HepG2 (cell line): ENCODE results near the gene KLHL33. TPM values are rescaled to one million over a fixed set of nuclear protein-coding genes. Genes with fewer than 3 reads are reported as not detected.
A peak's percentile ranks its signal among the peaks of the same experiment; 100 is the strongest.

Experiments
- ATAC-seq: fragments of 200-7000 bp; cut with Tn5 transposase; 3 replicates; pipeline ENCODE4 v1.9.1; 2020; ENCODE audit warnings: mild to moderate bottlenecking, moderate library complexity
- BruUV-seq: library from RNA; stranded (reverse); fragments of 400-500 nt; replicated peaks from 2 replicates; lab custom pipeline; 2021; lab: Mats Ljungman, UMichigan
- CTCF ChIA-PET: fragments of 300-600 bp; formaldehyde crosslinking; extraction: SDS; loops from one replicate; lab custom pipeline; 2021; ENCODE audit warnings: low total read pairs, inconsistent platforms, low intra/inter-chr PET ratio; lab: Yijun Ruan, JAX
- POLR2A ChIA-PET: fragments of 350-600 bp; sonication (Branson Sonifier 250); formaldehyde crosslinking; loops from one replicate; lab custom pipeline; 2020; ENCODE audit warnings: antibody characterized with exemption, inconsistent platforms; lab: Yijun Ruan, JAX
- DNase-seq: peaks from one replicate; pipeline ENCODE4 v3.0.0-alpha.2; 2015; ENCODE audit warnings: low spot score
- FAIRE-seq: peaks from 3 replicates; lab custom pipeline; 2011; peaks lifted over from hg19 to GRCh38; lab: Jason Lieb, UNC
- H2AFZ ChIP-seq: one replicate; pipeline ENCODE4 v1.6.1; 2011; ENCODE audit warnings: low read length, inconsistent platforms
- H3K27ac ChIP-seq: fragments of 300-600 bp; 3 replicates; pipeline ENCODE4 v1.8.0; 2011; ENCODE audit warnings: mixed run types, mild to moderate bottlenecking, mixed read lengths, low read length, inconsistent platforms; ENCODE audit not compliant: insufficient read depth; ENCODE audit errors: extremely low read length
- H3K27me3 ChIP-seq, 2 experiments: fragments of 200-600 bp in 1 of 2; 2 replicates in 1 of 2; 3 replicates in 1 of 2; pipeline versions ENCODE4 v1.6.0 to v1.8.0; 2011; ENCODE audit warnings: low read length in 2 of 2, mild to moderate bottlenecking in 2 of 2, moderate library complexity in 2 of 2, inconsistent platforms in 1 of 2; ENCODE audit not compliant: insufficient read depth in 2 of 2, control insufficient read depth in 1 of 2
- H3K36me3 ChIP-seq, 2 experiments: fragments of 200-600 bp in 1 of 2; replicated peaks in 1 of 2; 2 replicates in 1 of 2; 3 replicates in 1 of 2; pipeline versions ENCODE4 v1.5.1 to v1.8.0; 2011; ENCODE audit warnings: low read length in 2 of 2, inconsistent platforms in 1 of 2; ENCODE audit not compliant: insufficient read depth in 2 of 2, control insufficient read depth in 1 of 2
- H3K4me1 ChIP-seq: 2 replicates; pipeline ENCODE4 v1.5.1; 2012; ENCODE audit warnings: low read length, inconsistent platforms; ENCODE audit not compliant: insufficient read depth
- H3K4me2 ChIP-seq: 2 replicates; pipeline ENCODE4 v1.6.0; 2011; ENCODE audit warnings: low read depth, low read length, inconsistent platforms
- H3K4me3 ChIP-seq, 3 experiments: fragments of 200-600 bp in 1 of 3; sonication (generic), shearing (Covaris generic) in 1 of 3; replicated peaks in 1 of 3; 2 replicates each; pipeline ENCODE4 v1.5.1; 2011 to 2016; ENCODE audit warnings: low read length in 3 of 3, inconsistent platforms in 2 of 3, low read depth in 2 of 3, mild to moderate bottlenecking in 2 of 3, control low read depth in 1 of 3, mixed read lengths in 1 of 3; ENCODE audit not compliant: insufficient read depth in 1 of 3
- H3K79me2 ChIP-seq: one replicate; pipeline ENCODE4 v1.6.1; 2011; ENCODE audit warnings: low read length, inconsistent platforms; ENCODE audit not compliant: insufficient read depth
- H3K9ac ChIP-seq: 2 replicates; pipeline ENCODE4 v1.6.0; 2011; ENCODE audit warnings: mild to moderate bottlenecking, low read depth, low read length, inconsistent platforms; ENCODE audit not compliant: insufficient read depth
- H3K9me3 ChIP-seq: 2 replicates; pipeline ENCODE4 v1.5.1; 2012; ENCODE audit warnings: mild to moderate bottlenecking, low read length
- H4K20me1 ChIP-seq: 2 replicates; pipeline ENCODE4 v1.6.0; 2011; ENCODE audit warnings: inconsistent platforms, mild to moderate bottlenecking, low read length, moderate library complexity; ENCODE audit not compliant: insufficient read depth
- HNRNPL ChIP-seq: fragments of 200-400 bp; formaldehyde crosslinking; IDR thresholded peaks from 2 replicates; pipeline ENCODE4 v1.6.1; 2017; ENCODE audit warnings: mild to moderate bottlenecking, low read depth, low read length
- NFATC3 ChIP-seq: sonication (generic); formaldehyde crosslinking; IDR thresholded peaks from 2 replicates; pipeline ENCODE4 v1.5.1; 2020; ENCODE audit warnings: mild to moderate bottlenecking, missing genetic modification reagents
- PAF1 ChIP-seq: IDR thresholded peaks from 2 replicates; pipeline ENCODE4 v1.6.1; 2016; ENCODE audit warnings: missing genetic modification reagents, missing compliant biosample characterization
- ZNF891 ChIP-seq: sonication (generic); formaldehyde crosslinking; IDR thresholded peaks from 2 replicates; pipeline ENCODE4 v1.5.0; 2020; ENCODE audit warnings: mild to moderate bottlenecking, missing genetic modification reagents
- WGBS: methylation state at CpG from one replicate; pipeline ENCODE4 v1.1.6; 2017; ENCODE audit warnings: low lambda C conversion rate; 5-methylcytosine and 5-hydroxymethylcytosine counted together
- in situ Hi-C: cut with HindIII; loops from 2 replicates; pipeline ENCODE4 v1.10.0; 2017; ENCODE audit warnings: low pct_unique_long_range_greater_than_20kb; ENCODE audit not compliant: extremely low pct_ligation_motif_present
- intact Hi-C: fragments of 100-400 bp; cut with micrococcal nuclease; formaldehyde crosslinking; loops from one replicate; pipeline ENCODE4 v1.10.0; 2022; ENCODE audit not compliant: unreplicated experiment
- polyA plus RNA-seq, 8 experiments: library from polyadenylated mRNA; depleted of rRNA in 3 of 8; stranded (reverse) in 7 of 8; unstranded in 1 of 8; fragments of >200 nt; fragmentation: Illumina TruSeq in 4 of 8; extraction: Trizol in 4 of 8; gene quantifications; 2 replicates each; pipeline versions ENCODE4 v1.2.1 to v1.2.3, GENCODE V29; 2011 to 2016; ENCODE audit warnings: low read depth in 4 of 8, missing spikeins in 1 of 8, mixed read lengths in 1 of 8; ENCODE audit not compliant: insufficient read depth in 1 of 8
- total RNA-seq, 5 experiments: library from RNA; depleted of rRNA; stranded (reverse); fragments of >200 nt; fragmentation: Illumina TruSeq; extraction: Trizol; gene quantifications; 2 replicates each; pipeline ENCODE4 v1.2.3, GENCODE V29; 2016; ENCODE audit warnings: low read depth in 1 of 5
- TF ChIP-seq, protein P1 (sequence below): sonication (generic); formaldehyde crosslinking; IDR thresholded peaks from 2 replicates; pipeline ENCODE4; 2020; ENCODE audit warnings: missing genetic modification reagents, mild to moderate bottlenecking, borderline replicate concordance

The KLHL33 gene
- total and polyA plus RNA-seq, 2 of the 13 experiments (the other 11 are each of a cell fraction or from before 2014, with no cell fraction given): not detected

DNA sequence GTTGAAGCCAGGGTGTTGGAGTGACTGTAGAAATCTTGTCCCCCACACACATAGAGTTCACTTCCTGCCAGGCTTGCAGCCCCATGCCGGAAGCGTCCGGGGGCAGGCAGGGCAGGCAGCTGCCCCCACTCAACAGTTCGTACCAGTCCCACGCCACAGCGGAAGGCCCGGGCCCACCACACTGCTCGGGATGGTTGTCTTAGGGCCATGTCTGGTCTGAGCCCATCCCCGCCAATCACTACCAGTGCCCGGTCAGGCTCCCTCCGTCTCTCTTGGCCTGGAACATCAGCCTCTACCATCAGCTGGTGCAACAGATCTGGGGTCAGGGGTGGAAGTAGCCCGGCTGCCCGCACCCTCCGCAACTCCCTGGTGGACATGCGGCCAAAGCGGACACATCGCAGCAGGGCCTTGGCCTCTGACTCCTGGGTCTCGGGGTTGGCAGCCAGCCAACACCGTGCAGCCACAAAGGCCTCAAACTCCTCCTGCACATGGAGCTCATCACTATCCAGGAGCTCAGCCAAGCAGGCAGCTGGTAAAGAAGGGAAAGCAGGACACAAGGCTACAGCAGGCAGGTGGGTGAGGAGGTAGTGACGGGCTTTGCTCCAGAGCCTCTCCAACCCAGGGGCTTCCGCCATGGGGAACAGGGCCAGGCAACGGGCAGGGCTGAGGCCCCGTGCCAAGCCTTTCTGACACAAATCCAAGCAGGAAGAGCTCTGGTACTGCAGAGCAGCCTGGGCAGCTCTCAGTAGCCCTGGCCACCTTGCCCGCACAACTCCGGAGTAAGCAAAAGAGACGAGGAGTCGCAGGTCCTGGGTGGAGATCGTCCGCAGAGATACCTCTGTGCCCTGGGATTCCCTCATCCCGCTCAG, 5.9 kb downstream of the KLHL33 start (continued):
- TF ChIP-seq, protein P1, sequence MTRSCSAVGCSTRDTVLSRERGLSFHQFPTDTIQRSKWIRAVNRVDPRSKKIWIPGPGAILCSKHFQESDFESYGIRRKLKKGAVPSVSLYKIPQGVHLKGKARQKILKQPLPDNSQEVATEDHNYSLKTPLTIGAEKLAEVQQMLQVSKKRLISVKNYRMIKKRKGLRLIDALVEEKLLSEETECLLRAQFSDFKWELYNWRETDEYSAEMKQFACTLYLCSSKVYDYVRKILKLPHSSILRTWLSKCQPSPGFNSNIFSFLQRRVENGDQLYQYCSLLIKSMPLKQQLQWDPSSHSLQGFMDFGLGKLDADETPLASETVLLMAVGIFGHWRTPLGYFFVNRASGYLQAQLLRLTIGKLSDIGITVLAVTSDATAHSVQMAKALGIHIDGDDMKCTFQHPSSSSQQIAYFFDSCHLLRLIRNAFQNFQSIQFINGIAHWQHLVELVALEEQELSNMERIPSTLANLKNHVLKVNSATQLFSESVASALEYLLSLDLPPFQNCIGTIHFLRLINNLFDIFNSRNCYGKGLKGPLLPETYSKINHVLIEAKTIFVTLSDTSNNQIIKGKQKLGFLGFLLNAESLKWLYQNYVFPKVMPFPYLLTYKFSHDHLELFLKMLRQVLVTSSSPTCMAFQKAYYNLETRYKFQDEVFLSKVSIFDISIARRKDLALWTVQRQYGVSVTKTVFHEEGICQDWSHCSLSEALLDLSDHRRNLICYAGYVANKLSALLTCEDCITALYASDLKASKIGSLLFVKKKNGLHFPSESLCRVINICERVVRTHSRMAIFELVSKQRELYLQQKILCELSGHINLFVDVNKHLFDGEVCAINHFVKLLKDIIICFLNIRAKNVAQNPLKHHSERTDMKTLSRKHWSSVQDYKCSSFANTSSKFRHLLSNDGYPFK: peak; percentile 52; the same call in 1 of the 2 replicates
- TF ChIP-seq NFATC3 (CRISPR knock-in tag) (no peak), ZNF891 (CRISPR knock-in tag) (no peak)
- TF ChIP-seq, all 625 proteins: peak for 106

DNA sequence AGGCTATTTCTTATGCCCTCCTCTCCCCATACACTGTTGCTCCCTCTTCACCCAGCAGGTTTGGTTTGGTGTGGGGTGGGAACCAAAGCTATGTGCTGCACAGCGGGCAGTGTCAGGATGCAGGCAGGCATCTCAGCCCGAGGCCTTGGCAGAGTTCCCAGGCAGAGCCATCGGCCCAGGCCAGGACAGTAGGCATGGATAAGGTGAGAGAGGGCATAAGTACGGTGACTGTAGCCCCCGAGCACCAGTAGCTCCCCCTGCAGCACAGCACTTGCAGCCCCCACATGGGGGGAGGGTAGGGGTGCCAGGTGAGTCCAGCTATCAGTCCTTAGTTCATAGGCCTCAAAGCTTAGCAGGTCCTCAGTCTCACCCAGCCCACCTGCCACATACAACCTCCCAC, 7.2 kb downstream of the KLHL33 start:
- no peaks in the 10 kb centered on the region for H4K20me1 ChIP-seq
- no peak overlapping the region for H3K9ac ChIP-seq
- TF ChIP-seq HNRNPL (0 out of 2 replicates have a peak, but pooled peaks have one; percentile 24), PAF1 (no peak)
- H3K27me3 ChIP-seq: no peaks in the 10 kb centered on the region
- ATAC-seq (peak; percentile 12; the same call in 2 of the 3 replicates), DNase-seq (no peak), FAIRE-seq (no peak)
- no peaks in the 10 kb centered on the region for H3K79me2 ChIP-seq
- peaks cover 54% of the 10 kb centered on the region for H3K4me1 ChIP-seq
- in situ Hi-C loops: no loop called here
- no peak overlapping the region for H3K27ac ChIP-seq
- ChIA-PET CTCF (no interaction called here), POLR2A (interaction anchor here (1.4 to 4.0 kb wide), 4 partner anchors 11 to 26 kb away, joined by 3 to 37 read pairs (median 13); partner anchors contain the start of genes APEX1, OSGEP and TEP1)
- BruUV-seq: no TSS peak
- H3K4me3 ChIP-seq: no peak overlapping the region
- H2AFZ ChIP-seq: no peak overlapping the region
- H3K9me3 ChIP-seq: no peaks in the 10 kb centered on the region
- intact Hi-C loops: no loop called here
- no peak overlapping the region for H3K4me2 ChIP-seq
- 53% methylated on average over 5 of the region's 5 CpGs for WGBS
- H3K36me3 ChIP-seq: no peaks in the 10 kb centered on the region
